GM19467 (cell line): ENCODE data around the gene PHF24.
"Not testable (repeated sequence)": the region's sequence is repeated elsewhere in the genome, so short reads cannot be mapped to it uniquely, and the experiment has no call there.

Source experiments
- ATAC-seq: cut with Tn5 transposase; IDR thresholded peaks from one replicate; pipeline ENCODE4 v1.9.1; 2021; ENCODE audit warnings: mild to moderate bottlenecking, moderate library complexity; ENCODE audit not compliant: unreplicated experiment

The PHF24 gene

GRCh38 chr9:34957492-34958410 is at the start of gene PHF24:
Gene PHF24, plus strand, starts transcription at chr9:34958285. Its CDS starts 13,014 bp downstream, at chr9:34971299.
- ATAC-seq = no peak

- ATAC-seq = no peak
Measured at GRCh38 chr9:34927061-34927460, 31.0 kb upstream of the PHF24 start.

GRCh38 chr9:34928921-34929320 is 29.2 kb upstream of the PHF24 start:
- no peak for ATAC-seq

GRCh38 chr9:34929506-34930102 is 28.5 kb upstream of the PHF24 start:
- no peak for ATAC-seq

- not testable (repeated sequence) for ATAC-seq
Measured at GRCh38 chr9:34939989-34940388, 18.1 kb upstream of the PHF24 start.

- ATAC-seq = no peak
Measured at GRCh38 chr9:34948451-34948850, 9.6 kb upstream of the PHF24 start.

GRCh38 chr9:34954225-34954624 is 3.9 kb upstream of the PHF24 start:
- no peak for ATAC-seq

GRCh38 chr9:34956066-34956465 is 2.0 kb upstream of the PHF24 start:
- not testable (repeated sequence) for ATAC-seq

GRCh38 chr9:34956648-34957047 is 1.4 kb upstream of the PHF24 start:
- no peak for ATAC-seq

GRCh38 chr9:34958411-34958982 is 412 bp downstream of the PHF24 start:
- no peak for ATAC-seq

GRCh38 chr9:34959461-34959860 is 1.4 kb downstream of the PHF24 start:
- no peak for ATAC-seq

- ATAC-seq = no peak
Measured at GRCh38 chr9:34961574-34962490, 3.7 kb downstream of the PHF24 start.

GRCh38 chr9:34962546-34962945 is 4.5 kb downstream of the PHF24 start:
- ATAC-seq = no peak

- ATAC-seq = no peak
Measured at GRCh38 chr9:34963552-34963951, 5.5 kb downstream of the PHF24 start.

- no peak for ATAC-seq
Measured at GRCh38 chr9:34964458-34964857, 6.4 kb downstream of the PHF24 start.

- no peak for ATAC-seq
Measured at GRCh38 chr9:34971146-34971811, 13.2 kb downstream of the PHF24 start.

GRCh38 chr9:34974664-34975063 is 16.6 kb downstream of the PHF24 start:
- ATAC-seq = no peak

- ATAC-seq = no peak
Measured at GRCh38 chr9:34976441-34976840, 18.4 kb downstream of the PHF24 start.

GRCh38 chr9:34976992-34977391 is 18.9 kb downstream of the PHF24 start:
- no peak for ATAC-seq

- ATAC-seq = no peak
Measured at GRCh38 chr9:34980181-34980761, 22.2 kb downstream of the PHF24 start.
